ENCODE measurements around the gene ZNF598.

The ZNF598 gene

GRCh38 chr16:1985466-1986150 is 24.0 kb downstream of the ZNF598 start:
- no peaks in the 10 kb centered on the region for H3K9me2 ChIP-seq (replicated peaks; ENCODE audit: insufficient read depth, low read length)
- H3K4me2 ChIP-seq (ENCODE audit: low read depth, low read length, poor library complexity, severe bottlenecking) = no peak overlapping the region
- no peak overlapping the region for H3K4me3 ChIP-seq (ENCODE audit: insufficient read depth, low read length, poor library complexity, severe bottlenecking)
- H3F3A ChIP-seq (ENCODE audit: insufficient read depth) = no peaks in the 10 kb centered on the region
- H4K20me1 ChIP-seq (ENCODE audit: low read depth, low read length) = no peaks in the 10 kb centered on the region
- H3K27ac ChIP-seq (ENCODE audit: low read depth, low read length) = no peak overlapping the region
- no peaks in the 10 kb centered on the region for H3K27me3 ChIP-seq (ENCODE audit: low read length)
- H2AFZ ChIP-seq (ENCODE audit: low read depth, low read length, severe bottlenecking) = no peak overlapping the region
- H3K79me2 ChIP-seq (ENCODE audit: insufficient read depth, low read length) = no peaks in the 10 kb centered on the region
- H3K36me3 ChIP-seq (ENCODE audit: low read length) = no peaks in the 10 kb centered on the region
- TF ChIP-seq EZH2phosphoT487 (conservative IDR thresholded peaks at IDR 0.05; ENCODE audit: low read length) (no peak), CTCF (IDR thresholded peaks at IDR 0.05; ENCODE audit: insufficient read depth, low read length, poor library complexity, severe bottlenecking) (no peak)
- H3K9me3 ChIP-seq (ENCODE audit: insufficient read depth, low read length) = no peaks in the 10 kb centered on the region
- no peak overlapping the region for H3K9ac ChIP-seq (ENCODE audit: low read length)

GRCh38 chr16:1984347-1985225 is 25.0 kb downstream of the ZNF598 start:
- no peaks in the 10 kb centered on the region for H3K9me2 ChIP-seq (replicated peaks; ENCODE audit: insufficient read depth, low read length)
- no peaks in the 10 kb centered on the region for H3K27me3 ChIP-seq (ENCODE audit: low read length)
- H3K9ac ChIP-seq (ENCODE audit: low read length) = peak overlapping the region; percentile 71
- H2AFZ ChIP-seq (ENCODE audit: low read depth, low read length, severe bottlenecking) = no peak overlapping the region
- H3K9me3 ChIP-seq (ENCODE audit: insufficient read depth, low read length) = no peaks in the 10 kb centered on the region
- no peaks in the 10 kb centered on the region for H4K20me1 ChIP-seq (ENCODE audit: low read depth, low read length)
- H3K4me3 ChIP-seq (ENCODE audit: insufficient read depth, low read length, poor library complexity, severe bottlenecking) = peak overlapping the region; percentile 66
- H3K27ac ChIP-seq (ENCODE audit: low read depth, low read length) = no peak overlapping the region
- peak overlapping the region; percentile 73 for H3K4me2 ChIP-seq (ENCODE audit: low read depth, low read length, poor library complexity, severe bottlenecking)
- no peaks in the 10 kb centered on the region for H3K36me3 ChIP-seq (ENCODE audit: low read length)
- H3F3A ChIP-seq (ENCODE audit: insufficient read depth) = no peaks in the 10 kb centered on the region
- TF ChIP-seq CTCF (IDR thresholded peaks at IDR 0.05; ENCODE audit: insufficient read depth, low read length, poor library complexity, severe bottlenecking) (no peak), EZH2phosphoT487 (conservative IDR thresholded peaks at IDR 0.05; ENCODE audit: low read length) (no peak)
- no peaks in the 10 kb centered on the region for H3K79me2 ChIP-seq (ENCODE audit: insufficient read depth, low read length)

- no peaks in the 10 kb centered on the region for H3F3A ChIP-seq (ENCODE audit: insufficient read depth)
- no peaks in the 10 kb centered on the region for H3K79me2 ChIP-seq (ENCODE audit: insufficient read depth, low read length)
- H3K9me2 ChIP-seq (replicated peaks; ENCODE audit: insufficient read depth, low read length) = no peaks in the 10 kb centered on the region
- no peak for TF ChIP-seq CTCF (IDR thresholded peaks at IDR 0.05; ENCODE audit: insufficient read depth, low read length, poor library complexity, severe bottlenecking)
- no peak for TF ChIP-seq EZH2phosphoT487 (conservative IDR thresholded peaks at IDR 0.05; ENCODE audit: low read length)
- no peak within 1 kb of the TSS for H3K27ac ChIP-seq (ENCODE audit: low read depth, low read length)
- H4K20me1 ChIP-seq (ENCODE audit: low read depth, low read length) = no peaks in the 10 kb centered on the region
- H3K4me3 ChIP-seq (ENCODE audit: insufficient read depth, low read length, poor library complexity, severe bottlenecking) = peak within 1 kb of the TSS; percentile 66
- H2AFZ ChIP-seq (ENCODE audit: low read depth, low read length, severe bottlenecking) = no peak within 1 kb of the TSS
- H3K9me3 ChIP-seq (ENCODE audit: insufficient read depth, low read length) = no peaks in the 10 kb centered on the region
- peak within 1 kb of the TSS; percentile 71 for H3K9ac ChIP-seq (ENCODE audit: low read length)
- H3K27me3 ChIP-seq (ENCODE audit: low read length) = no peaks in the 10 kb centered on the region
- peak within 1 kb of the TSS; percentile 73 for H3K4me2 ChIP-seq (ENCODE audit: low read depth, low read length, poor library complexity, severe bottlenecking)
- H3K36me3 ChIP-seq (ENCODE audit: low read length) = no peaks in the 10 kb centered on the region
These were observed 25.9 kb downstream of the ZNF598 start, which contains the start of gene GFER for GRCh38 chr16:1983544-1984346. TSS of gene GFER (plus strand) at chr16:1984193. CDS start at chr16:1984219, 26 bp downstream.

Measured in SU-DHL-6 (cell line).